Measurements from ENCODE around the gene RNF223. TPM values are rescaled to one million over a fixed set of nuclear protein-coding genes. Genes with fewer than 3 reads are reported as not detected.

The RNF223 gene
- total and polyA plus RNA-seq, 10 donors, result not detected

DNA sequence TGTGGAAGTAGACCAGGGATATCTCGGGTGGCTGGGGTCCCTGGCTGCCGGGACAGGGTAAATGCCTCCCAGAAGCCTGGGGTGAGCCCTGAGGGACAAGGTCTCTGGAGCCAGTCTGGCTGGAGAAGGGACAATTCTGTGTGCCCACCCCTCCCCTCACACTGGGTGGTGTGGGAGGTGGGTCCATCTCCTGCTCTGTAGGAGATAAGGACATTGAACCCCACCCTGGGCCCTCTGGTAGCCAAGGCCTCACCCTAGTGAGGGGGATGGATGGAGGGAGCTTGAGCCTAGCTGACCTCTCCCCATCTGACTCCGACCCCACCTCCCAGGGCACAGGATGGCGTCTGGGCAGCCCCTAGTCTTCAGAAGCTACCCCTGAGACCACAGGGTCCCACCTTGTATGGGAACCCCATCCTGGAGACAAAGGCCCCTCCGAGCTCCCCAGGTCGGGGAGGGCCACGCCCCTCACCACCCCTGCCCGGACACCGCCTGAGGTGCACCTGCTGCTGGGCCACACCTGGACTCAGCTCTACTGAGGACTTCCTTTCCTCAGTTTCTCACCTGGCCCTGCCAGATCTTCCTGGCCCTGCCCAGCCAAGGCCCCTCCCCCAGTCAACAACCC, 49.8 kb downstream of the RNF223 start:
- DNase-seq, result no peak
- H3K4me3 ChIP-seq, result no peak overlapping the region
- TF ChIP-seq, protein P1, sequence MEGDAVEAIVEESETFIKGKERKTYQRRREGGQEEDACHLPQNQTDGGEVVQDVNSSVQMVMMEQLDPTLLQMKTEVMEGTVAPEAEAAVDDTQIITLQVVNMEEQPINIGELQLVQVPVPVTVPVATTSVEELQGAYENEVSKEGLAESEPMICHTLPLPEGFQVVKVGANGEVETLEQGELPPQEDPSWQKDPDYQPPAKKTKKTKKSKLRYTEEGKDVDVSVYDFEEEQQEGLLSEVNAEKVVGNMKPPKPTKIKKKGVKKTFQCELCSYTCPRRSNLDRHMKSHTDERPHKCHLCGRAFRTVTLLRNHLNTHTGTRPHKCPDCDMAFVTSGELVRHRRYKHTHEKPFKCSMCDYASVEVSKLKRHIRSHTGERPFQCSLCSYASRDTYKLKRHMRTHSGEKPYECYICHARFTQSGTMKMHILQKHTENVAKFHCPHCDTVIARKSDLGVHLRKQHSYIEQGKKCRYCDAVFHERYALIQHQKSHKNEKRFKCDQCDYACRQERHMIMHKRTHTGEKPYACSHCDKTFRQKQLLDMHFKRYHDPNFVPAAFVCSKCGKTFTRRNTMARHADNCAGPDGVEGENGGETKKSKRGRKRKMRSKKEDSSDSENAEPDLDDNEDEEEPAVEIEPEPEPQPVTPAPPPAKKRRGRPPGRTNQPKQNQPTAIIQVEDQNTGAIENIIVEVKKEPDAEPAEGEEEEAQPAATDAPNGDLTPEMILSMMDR (IDR thresholded peaks at IDR 0.05 in 8 of 11, conservative IDR thresholded peaks at IDR 0.05 in 3 of 11), result no peak
- TF ChIP-seq POLR2A (IDR thresholded peaks at IDR 0.05), result no peak
- TF ChIP-seq POLR2AphosphoS5 (IDR thresholded peaks at IDR 0.05), result no peak
- H3K27me3 ChIP-seq (replicated peaks in 1 of 7), result peaks cover 0 to 47% (median 15%) of the 10 kb centered on the region in 7 donors
- intact Hi-C loops (cut with DNase I; ENCODE audit: low total_unique reads), result no loop called here
- WGBS, 5 donors, result 86 to 95% (median 90%) methylated on average over 5 to 9 of the region's 9 CpGs
- H3K36me3 ChIP-seq, result no peaks in the 10 kb centered on the region
- H3K9me3 ChIP-seq, result no peaks in the 10 kb centered on the region
- H3K4me1 ChIP-seq, result peaks cover 9 to 65% (median 27%) of the 10 kb centered on the region in 6 donors
- H3K27ac ChIP-seq, result no peak overlapping the region

DNA sequence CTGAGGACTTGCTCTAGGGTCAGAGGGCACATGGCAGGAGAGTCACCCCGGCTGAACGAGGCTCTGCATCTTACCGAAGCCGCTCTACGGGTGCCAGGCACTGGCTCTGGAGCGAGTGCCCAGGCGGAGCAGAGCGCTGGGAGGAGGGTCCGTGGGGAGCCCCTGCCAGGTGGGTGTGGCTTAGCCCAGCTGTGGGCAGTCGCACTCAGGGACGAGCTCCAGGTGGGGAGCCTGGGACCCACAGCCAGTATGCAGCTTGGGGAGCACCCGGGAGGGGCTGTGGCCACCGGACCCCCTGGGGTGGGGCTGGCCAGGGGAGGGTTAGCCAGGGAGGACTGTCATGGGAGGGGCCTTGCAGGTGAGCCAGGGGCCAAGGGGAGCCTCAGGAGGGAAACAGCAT, 50.4 kb downstream of the RNF223 start:
- WGBS, 5 donors, result 65 to 85% (median 77%) methylated on average over 8 to 13 of the region's 13 CpGs
- TF ChIP-seq POLR2AphosphoS5 (IDR thresholded peaks at IDR 0.05), result no peak
- TF ChIP-seq POLR2A (IDR thresholded peaks at IDR 0.05), result no peak
- TF ChIP-seq, protein P1 (IDR thresholded peaks at IDR 0.05 in 8 of 11, conservative IDR thresholded peaks at IDR 0.05 in 3 of 11), result no peak
- Histone ChIP-seq H3K27me3 (replicated peaks in 1 of 7) (peaks cover 0 to 47% (median 15%) of the 10 kb centered on the region in 7 donors), H3K4me1 (peaks cover 13 to 70% (median 33%) of the 10 kb centered on the region in 6 donors), H3K9me3 (no peaks in the 10 kb centered on the region), H3K4me3 (no peak overlapping the region), H3K36me3 (no peaks in the 10 kb centered on the region), H3K27ac (no peak overlapping the region)
- no peak for DNase-seq
- intact Hi-C loops (cut with DNase I; ENCODE audit: low total_unique reads), result no loop called here

DNA sequence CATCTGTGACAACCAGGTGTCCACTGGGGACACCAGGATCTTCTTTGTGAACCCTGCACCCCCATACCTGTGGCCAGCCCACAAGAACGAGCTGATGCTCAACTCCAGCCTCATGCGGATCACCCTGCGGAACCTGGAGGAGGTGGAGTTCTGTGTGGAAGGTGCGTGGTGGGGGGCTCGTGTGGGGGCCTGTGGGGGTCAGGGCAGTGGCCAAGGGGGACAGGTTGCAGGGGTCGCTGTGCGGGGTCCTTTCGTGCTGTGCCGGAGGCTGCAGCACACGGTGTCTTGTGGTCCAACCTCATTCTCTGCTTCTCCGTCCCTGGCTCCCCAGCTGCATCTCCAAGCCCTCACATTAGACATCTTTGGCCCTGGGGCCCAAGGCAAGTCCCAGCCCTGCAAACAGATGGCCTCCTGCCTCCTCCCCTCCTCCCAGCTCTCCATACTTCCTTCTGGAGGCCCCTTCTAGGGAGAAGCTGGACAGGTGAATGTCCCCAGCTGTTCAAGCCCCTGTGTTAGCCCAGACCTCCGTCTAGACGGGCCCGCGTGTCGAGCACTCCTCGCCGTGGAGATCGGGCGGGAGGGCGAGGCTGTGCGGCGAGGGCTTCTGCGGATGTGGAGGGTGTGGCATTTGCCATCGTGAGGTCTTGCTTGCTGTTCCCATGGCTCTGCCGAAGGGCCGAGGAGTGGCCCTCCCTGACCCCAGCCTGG, 51.6 kb downstream of the RNF223 start:
- 67 to 78% (median 71%) methylated on average over 20 to 27 of the region's 27 CpGs for WGBS, 5 donors
- intact Hi-C loops (cut with DNase I; ENCODE audit: low total_unique reads), result no loop called here
- no peak overlapping the region for H3K4me3 ChIP-seq
- no peaks in the 10 kb centered on the region for H3K36me3 ChIP-seq
- no peak overlapping the region for H3K27ac ChIP-seq
- H3K9me3 ChIP-seq, result no peaks in the 10 kb centered on the region
- no peak for DNase-seq
- H3K4me1 ChIP-seq, result peaks cover 13 to 76% (median 33%) of the 10 kb centered on the region in 6 donors
- TF ChIP-seq, protein P1 (IDR thresholded peaks at IDR 0.05 in 8 of 11, conservative IDR thresholded peaks at IDR 0.05 in 3 of 11), result no peak
- TF ChIP-seq POLR2AphosphoS5 (IDR thresholded peaks at IDR 0.05), result no peak
- TF ChIP-seq POLR2A (IDR thresholded peaks at IDR 0.05), result no peak
- H3K27me3 ChIP-seq (replicated peaks in 1 of 7), result peaks cover 0 to 41% (median 15%) of the 10 kb centered on the region in 7 donors

DNA sequence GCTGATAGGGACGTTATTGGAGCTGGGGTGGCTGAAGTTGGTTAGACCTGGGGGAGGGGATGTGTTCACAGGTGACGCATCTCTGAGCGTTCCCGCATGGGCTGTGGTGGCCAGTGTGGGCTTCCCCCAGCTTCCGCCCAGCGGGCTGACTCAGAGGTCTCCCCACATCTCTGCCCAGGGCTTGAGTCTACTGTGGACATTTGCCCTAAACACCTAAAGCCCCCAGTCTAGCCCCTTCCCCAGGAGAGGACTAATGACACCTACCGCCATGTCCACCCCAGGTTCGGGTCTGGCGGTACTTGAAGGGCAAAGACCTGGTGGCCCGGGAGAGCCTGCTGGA, 52.2 kb downstream of the RNF223 start:
- no peak for DNase-seq
- H3K27ac ChIP-seq, result no peak overlapping the region
- peaks cover 13 to 74% (median 33%) of the 10 kb centered on the region in 6 donors for H3K4me1 ChIP-seq
- no peaks in the 10 kb centered on the region for H3K9me3 ChIP-seq
- WGBS, 5 donors, result 59 to 92% (median 82%) methylated on average over 10 of the region's 10 CpGs
- intact Hi-C loops (cut with DNase I; ENCODE audit: low total_unique reads), result no loop called here
- H3K36me3 ChIP-seq, result no peaks in the 10 kb centered on the region
- H3K4me3 ChIP-seq, result no peak overlapping the region
- peaks cover 0 to 41% (median 15%) of the 10 kb centered on the region in 7 donors for H3K27me3 ChIP-seq (replicated peaks in 1 of 7)
- TF ChIP-seq POLR2AphosphoS5 (IDR thresholded peaks at IDR 0.05) (no peak), POLR2A (IDR thresholded peaks at IDR 0.05) (no peak)
- TF ChIP-seq, protein P1 (IDR thresholded peaks at IDR 0.05 in 8 of 11, conservative IDR thresholded peaks at IDR 0.05 in 3 of 11), result no peak

All from spleen (tissue), 11 donors.